Measurements from ENCODE around the gene XRCC6. TPM values are rescaled to one million over a fixed set of nuclear protein-coding genes. Genes with fewer than 3 reads are reported as not detected.

XRCC6 gene
- total and polyA plus RNA-seq, 2 of the 13 experiments (the other 11 are each of a cell fraction or from before 2014, with no cell fraction given) = 124 to 625 TPM

GRCh38 chr22:41620589-41621098 lies 451 bp upstream of the XRCC6 start, which contains the start of gene DESI1 (continued):
- TF ChIP-seq PRDM10 (CRISPR knock-in tag; IDR thresholded peaks at IDR 0.05; ENCODE audit: low read depth) = peak; percentile 33; the same call in 1 of the 2 replicates
- no peak for TF ChIP-seq SUZ12 (IDR thresholded peaks at IDR 0.05; ENCODE audit: low read depth, low read length)
- 0 out of 2 replicates have a peak, but pooled peaks have one; percentile 52 for TF ChIP-seq HDAC2 (CRISPR knock-in tag; IDR thresholded peaks at IDR 0.05)
- TF ChIP-seq KDM3A (CRISPR knock-in tag; IDR thresholded peaks at IDR 0.05; ENCODE audit: low read depth) = peak; percentile 48; the same call in 1 of the 2 replicates
- no peak for TF ChIP-seq SP4 (CRISPR knock-in tag; IDR thresholded peaks at IDR 0.05)
- no peak; the same call in 1 of the 2 replicates for TF ChIP-seq CBX5 (CRISPR knock-in tag; IDR thresholded peaks at IDR 0.05; ENCODE audit: borderline replicate concordance)
- TF ChIP-seq ZNF251 (CRISPR knock-in tag; IDR thresholded peaks at IDR 0.05) = no peak
- TF ChIP-seq YY1 (IDR thresholded peaks at IDR 0.05; ENCODE audit: insufficient read depth, insufficient replicate concordance, low read depth, low read length) = peak; percentile 29
- no peak for TF ChIP-seq ZNF615 (CRISPR knock-in tag; IDR thresholded peaks at IDR 0.05; ENCODE audit: borderline replicate concordance)
- TF ChIP-seq PPARG (CRISPR knock-in tag; conservative IDR thresholded peaks at IDR 0.05) = no peak
- TF ChIP-seq KAT7 (CRISPR knock-in tag; IDR thresholded peaks at IDR 0.05; ENCODE audit: borderline replicate concordance) = 0 out of 2 replicates have a peak, but pooled peaks have one; percentile 19
- no peak for TF ChIP-seq SMYD3 (CRISPR knock-in tag; IDR thresholded peaks at IDR 0.05)
- no peak for TF ChIP-seq SP1 (IDR thresholded peaks at IDR 0.05)
- TF ChIP-seq SP1 (CRISPR knock-in tag; IDR thresholded peaks at IDR 0.05) = no peak
- TF ChIP-seq NFKBIZ (CRISPR knock-in tag; IDR thresholded peaks at IDR 0.05) = no peak
- no peak; the same call in 1 of the 2 replicates for TF ChIP-seq NR2F2 (IDR thresholded peaks at IDR 0.05; ENCODE audit: borderline replicate concordance, low read depth)
- no peak for TF ChIP-seq IRF1 (CRISPR knock-in tag; IDR thresholded peaks at IDR 0.05; ENCODE audit: low read depth)
- TF ChIP-seq ZNF775 (CRISPR knock-in tag; IDR thresholded peaks at IDR 0.05; ENCODE audit: borderline replicate concordance) = no peak
- no peak for TF ChIP-seq PRPF4 (IDR thresholded peaks at IDR 0.05; ENCODE audit: low read depth, low read length, poor library complexity, severe bottlenecking)
- no peak for TF ChIP-seq TIGD3 (CRISPR knock-in tag; IDR thresholded peaks at IDR 0.05; ENCODE audit: borderline replicate concordance)
- peak; percentile 16; the same call in 1 of the 2 replicates for TF ChIP-seq ZNF709 (CRISPR knock-in tag; IDR thresholded peaks at IDR 0.05)
- no peak for TF ChIP-seq ELK4 (CRISPR knock-in tag; IDR thresholded peaks at IDR 0.05; ENCODE audit: borderline replicate concordance)
- no peak for TF ChIP-seq ZNF670 (CRISPR knock-in tag; IDR thresholded peaks at IDR 0.05; ENCODE audit: borderline replicate concordance)
- TF ChIP-seq DPF2 (CRISPR knock-in tag; IDR thresholded peaks at IDR 0.05; ENCODE audit: borderline replicate concordance, low read depth) = no peak
